ENCODE measurements around the gene TYW3.

Gene TYW3

GRCh38 chr1:74716822-74717221 lies 16.1 kb upstream of the TYW3 start:
- TF ChIP-seq OSR2 (tag by site-specific recombination; IDR thresholded peaks at IDR 0.05): no peak
- TF ChIP-seq ZNF2 (tag by site-specific recombination; IDR thresholded peaks at IDR 0.05): no peak
- no peak for TF ChIP-seq ZNF692 (tag by site-specific recombination; IDR thresholded peaks at IDR 0.05)
- no peak for TF ChIP-seq ZNF623 (tag by site-specific recombination; IDR thresholded peaks at IDR 0.05)
- TF ChIP-seq ZNF211 (tag by site-specific recombination; IDR thresholded peaks at IDR 0.05; ENCODE audit: low read depth): no peak
- TF ChIP-seq, protein P1, sequence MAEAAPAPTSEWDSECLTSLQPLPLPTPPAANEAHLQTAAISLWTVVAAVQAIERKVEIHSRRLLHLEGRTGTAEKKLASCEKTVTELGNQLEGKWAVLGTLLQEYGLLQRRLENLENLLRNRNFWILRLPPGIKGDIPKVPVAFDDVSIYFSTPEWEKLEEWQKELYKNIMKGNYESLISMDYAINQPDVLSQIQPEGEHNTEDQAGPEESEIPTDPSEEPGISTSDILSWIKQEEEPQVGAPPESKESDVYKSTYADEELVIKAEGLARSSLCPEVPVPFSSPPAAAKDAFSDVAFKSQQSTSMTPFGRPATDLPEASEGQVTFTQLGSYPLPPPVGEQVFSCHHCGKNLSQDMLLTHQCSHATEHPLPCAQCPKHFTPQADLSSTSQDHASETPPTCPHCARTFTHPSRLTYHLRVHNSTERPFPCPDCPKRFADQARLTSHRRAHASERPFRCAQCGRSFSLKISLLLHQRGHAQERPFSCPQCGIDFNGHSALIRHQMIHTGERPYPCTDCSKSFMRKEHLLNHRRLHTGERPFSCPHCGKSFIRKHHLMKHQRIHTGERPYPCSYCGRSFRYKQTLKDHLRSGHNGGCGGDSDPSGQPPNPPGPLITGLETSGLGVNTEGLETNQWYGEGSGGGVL (tag by site-specific recombination; IDR thresholded peaks at IDR 0.05): no peak
- TF ChIP-seq ZNF518A (tag by site-specific recombination; conservative IDR thresholded peaks at IDR 0.05; ENCODE audit: low read depth): no peak
- no peak for TF ChIP-seq ZNF792 (tag by site-specific recombination; IDR thresholded peaks at IDR 0.05)
- no peak for TF ChIP-seq PRDM4 (tag by site-specific recombination; IDR thresholded peaks at IDR 0.05)
- TF ChIP-seq ZNF133 (tag by site-specific recombination; IDR thresholded peaks at IDR 0.05): no peak
- no peak for TF ChIP-seq OVOL3 (tag by site-specific recombination; IDR thresholded peaks at IDR 0.05)
- Histone ChIP-seq H3K36me3 (ENCODE audit: control insufficient read depth in 2 of 2, insufficient read depth in 1 of 2, low read length in 2 of 2) (peaks cover 0 to 59% of the 10 kb centered on the region in 2 experiments; a peak in 1 of 3 replicates), H3K4me3 (ENCODE audit: low read depth, low read length) (no peak overlapping the region), H3K9me3 (ENCODE audit: control insufficient read depth, insufficient read depth, low read depth, low read length) (no peaks in the 10 kb centered on the region), H3K27ac (ENCODE audit: extremely low read depth, low read depth, low read length) (no peak overlapping the region), H3K4me1 (ENCODE audit: control insufficient read depth, insufficient read depth, low read length) (no peaks in the 10 kb centered on the region)
- CTCF ChIA-PET: interaction anchor here (0.6 to 1.0 kb wide), 2 partner anchors 16 to 860 kb away, joined by 3 read pairs; partner anchors contain the start of genes CRYZ and TYW3
- POLR2A ChIA-PET: no interaction called here

DNA sequence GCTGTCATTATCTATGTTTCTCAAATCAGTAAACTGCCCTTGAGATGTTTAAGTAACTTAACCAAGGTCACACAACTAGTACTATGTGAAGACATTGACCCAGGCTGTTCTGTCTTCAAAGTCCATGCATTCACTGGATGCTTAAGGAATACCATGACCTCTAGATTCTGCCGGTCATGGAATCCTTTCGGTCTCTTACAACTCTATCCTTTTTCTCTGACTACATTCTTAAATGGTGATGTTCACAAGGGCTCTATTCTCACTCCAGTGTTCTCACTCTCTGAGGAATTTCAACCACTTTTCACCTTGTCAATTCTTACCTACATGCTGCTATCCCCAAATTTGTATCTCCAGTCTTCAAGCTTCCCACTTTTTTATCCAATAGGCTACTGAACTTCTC lies 15.3 kb upstream of the TYW3 start:
- no peaks in the 10 kb centered on the region for H3K9me3 ChIP-seq (ENCODE audit: control insufficient read depth, insufficient read depth, low read depth, low read length)
- ChIA-PET POLR2A (no interaction called here), CTCF (interaction anchor here (1.0 kb wide), 1 partner anchor 15 kb away, joined by 3 read pairs; the partner anchor contains the start of genes CRYZ and TYW3)
- no peak overlapping the region for H3K27ac ChIP-seq (ENCODE audit: extremely low read depth, low read depth, low read length)
- peaks cover 0 to 64% of the 10 kb centered on the region in 2 experiments; a peak in 1 of 3 replicates for H3K36me3 ChIP-seq (ENCODE audit: control insufficient read depth in 2 of 2, insufficient read depth in 1 of 2, low read length in 2 of 2)
- no peak overlapping the region for H3K4me3 ChIP-seq (ENCODE audit: low read depth, low read length)
- no peaks in the 10 kb centered on the region for H3K4me1 ChIP-seq (ENCODE audit: control insufficient read depth, insufficient read depth, low read length)
- TF ChIP-seq ZNF394 (tag by site-specific recombination; IDR thresholded peaks at IDR 0.05; ENCODE audit: borderline replicate concordance): no peak
- TF ChIP-seq ZNF140 (tag by site-specific recombination; IDR thresholded peaks at IDR 0.05): no peak
- TF ChIP-seq SCRT2 (tag by site-specific recombination; IDR thresholded peaks at IDR 0.05): no peak
- no peak for TF ChIP-seq ZNF473 (tag by site-specific recombination; IDR thresholded peaks at IDR 0.05)
- TF ChIP-seq PRDM2 (tag by site-specific recombination; IDR thresholded peaks at IDR 0.05; ENCODE audit: borderline replicate concordance): no peak
